DMS79 (cell line): ENCODE data around the gene KDM4C.

ENCODE experiments used
- DNase-seq: peaks from one replicate; lab custom pipeline; 2025; lab: John Stamatoyannopoulos, UW

The KDM4C gene

DNA sequence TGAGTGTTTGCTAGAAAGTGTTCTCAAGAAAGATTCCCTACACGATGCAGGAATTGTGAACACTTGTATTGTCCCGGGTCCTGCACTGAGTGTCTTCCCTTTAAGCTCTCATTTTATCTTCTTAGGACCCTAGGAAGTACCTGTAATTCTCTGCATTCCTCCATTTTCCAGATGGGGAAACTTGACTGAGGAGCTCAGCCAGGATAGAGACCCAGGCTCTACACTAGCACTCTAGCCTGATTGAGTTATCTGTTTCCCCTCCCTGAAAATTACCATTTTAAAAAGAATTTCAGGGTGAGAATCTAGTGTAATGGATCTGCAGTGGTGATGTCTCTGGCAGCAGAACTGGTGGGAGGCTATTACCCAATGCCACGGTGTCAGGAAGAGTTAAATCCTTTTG lies 453.9 kb downstream of the KDM4C start:
- DNase-seq, result no peak

DNA sequence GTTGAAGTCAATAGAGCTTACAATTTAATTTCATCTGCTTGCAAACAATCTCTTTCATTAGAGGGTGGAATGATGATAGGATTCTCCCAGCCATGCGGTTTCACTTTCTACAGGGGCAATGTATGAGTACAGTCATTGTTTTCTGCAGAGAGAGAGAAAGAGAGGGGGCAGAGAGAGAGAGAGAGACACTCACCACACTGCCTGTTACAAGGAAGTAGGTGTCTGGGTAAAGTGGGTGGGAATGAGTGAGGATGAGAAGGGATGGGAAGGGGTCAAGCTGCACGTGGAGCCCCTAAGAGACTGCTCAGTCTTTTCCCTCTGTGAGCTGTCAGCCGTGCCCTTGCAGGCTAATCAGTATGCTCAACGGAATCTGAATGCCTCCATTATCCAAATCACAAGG lies 454.3 kb downstream of the KDM4C start:
- DNase-seq, result no peak

DNA sequence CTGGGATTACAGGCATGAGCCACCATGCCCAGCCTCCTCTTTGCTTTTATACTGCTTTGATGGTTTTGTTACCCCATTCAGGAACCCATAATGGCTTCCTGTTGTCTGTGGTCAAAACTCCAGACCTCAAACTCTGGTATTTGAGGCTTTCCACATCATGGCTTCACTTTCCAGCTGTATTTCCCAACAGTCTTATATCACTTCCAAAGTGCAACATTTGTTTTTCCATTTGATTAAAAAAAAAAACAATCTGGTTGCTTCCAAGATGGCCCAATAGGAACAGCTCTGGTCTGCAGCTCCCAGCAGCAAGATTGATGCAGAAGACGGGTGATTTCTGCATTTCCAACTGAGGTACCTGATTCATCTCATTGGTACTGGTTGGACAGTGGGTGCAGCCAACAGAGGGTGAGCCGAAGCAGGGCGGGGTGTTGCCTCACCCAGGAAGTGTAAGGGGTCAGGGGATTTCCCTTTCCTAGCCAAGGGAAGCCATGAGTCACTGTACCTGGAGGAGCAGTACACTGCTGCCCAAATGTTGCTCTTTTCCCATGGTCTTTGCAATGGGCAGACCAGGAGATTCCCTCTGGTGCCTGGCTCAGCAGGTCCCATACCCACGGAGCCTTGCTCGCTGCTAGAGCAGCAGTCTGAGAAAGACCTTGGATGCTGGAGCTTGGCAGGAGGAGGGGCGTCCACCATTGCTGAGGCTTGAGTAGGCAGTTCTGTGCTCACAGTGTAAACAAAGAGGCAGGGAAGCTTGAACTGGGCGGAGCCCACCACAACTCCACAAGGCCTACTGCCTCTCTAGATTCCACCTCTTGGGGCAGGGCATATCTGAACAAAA lies 458.4 kb downstream of the KDM4C start:
- DNase-seq, result no peak

DNA sequence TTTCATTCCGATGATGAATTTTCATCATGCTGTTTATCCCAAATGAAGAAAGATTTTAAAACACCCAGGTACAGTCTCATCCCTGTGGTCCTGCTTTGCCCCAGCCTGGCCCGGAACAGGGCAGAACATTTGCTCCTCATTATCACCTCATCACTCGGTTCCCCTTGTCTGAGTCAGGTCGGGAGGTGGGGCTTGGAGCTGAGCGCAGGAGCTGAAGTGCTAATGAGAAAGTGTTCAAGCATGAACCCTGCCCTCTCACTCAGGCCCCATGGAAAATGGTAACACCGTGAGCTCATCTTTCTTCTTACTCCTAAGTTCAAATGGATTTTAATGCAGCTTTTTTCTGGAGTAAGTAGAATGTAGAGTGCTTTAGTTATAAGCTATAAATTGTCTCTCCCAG lies 466.2 kb downstream of the KDM4C start:
- DNase-seq, result no peak
